HCT116 (cell line): Measurements from ENCODE around the gene CACNG8. TPM values are rescaled to one million over a fixed set of nuclear protein-coding genes. Genes with fewer than 3 reads are reported as not detected.

Experiments used
- ATAC-seq: fragments of 200-7000 bp; cut with Tn5 transposase; 2 replicates; pipeline ENCODE4 v1.9.1; 2020; ENCODE audit warnings: mild to moderate bottlenecking, moderate library complexity
- BruUV-seq: library from RNA; stranded (reverse); fragments of 400-500 nt; replicated peaks from 2 replicates; lab custom pipeline; 2021; lab: Mats Ljungman, UMichigan
- CTCF ChIA-PET: fragments of 300-600 bp; sonication (Branson Sonifier 250); formaldehyde crosslinking; loops from one replicate; lab custom pipeline; 2021; ENCODE audit warnings: antibody characterized with exemption; lab: Charles Lee
- POLR2A ChIA-PET: fragments of 300-600, 350-600 bp; sonication (Branson Sonifier 250); formaldehyde crosslinking; loops from one replicate; lab custom pipeline; 2021; ENCODE audit warnings: antibody characterized with exemption; lab: Charles Lee
- RAD21 ChIA-PET, 2 experiments: fragments of 300-600 bp; sonication (Branson Sonifier 250); formaldehyde crosslinking; loops; one replicate each; lab custom pipeline; 2023; ENCODE audit warnings: low total read pairs in 2 of 2; ENCODE audit not compliant: uncharacterized antibody in 2 of 2, unreplicated experiment in 2 of 2, low non-redundant PET in 1 of 2; lab: Charles Lee
- DNase-seq: peaks from one replicate; pipeline ENCODE4 v3.0.0-alpha.2; 2010; ENCODE audit warnings: low read depth, low spot score
- H2AFZ ChIP-seq: fragments of 200-600 bp; shearing (Covaris generic), sonication (generic); 2 replicates; pipeline ENCODE4 v1.6.1; 2017; ENCODE audit warnings: low read depth, mixed run types, mixed read lengths, antibody characterized with exemption, low read length; ENCODE audit not compliant: poor library complexity, severe bottlenecking
- H3K27ac ChIP-seq: 2 replicates; pipeline ENCODE4 v1.5.1; 2012; ENCODE audit warnings: low read depth, low read length
- H3K27me3 ChIP-seq: fragments of 200-600 bp; sonication (generic); 2 replicates; pipeline ENCODE4 v1.6.1; 2016; ENCODE audit warnings: mixed run types, low read length, mixed read lengths; ENCODE audit not compliant: insufficient read depth
- H3K36me3 ChIP-seq, 2 experiments: fragments of 200-500 bp in 1 of 2; fragments of 200-600 bp in 1 of 2; sonication (Bioruptor generic) in 1 of 2; sonication (generic) in 1 of 2; 2 replicates each; pipeline versions ENCODE4 v1.5.1 to v1.6.1; 2014 to 2016; ENCODE audit warnings: low read length in 2 of 2, inconsistent platforms in 1 of 2, mixed read lengths in 1 of 2, mixed run types in 1 of 2; ENCODE audit not compliant: insufficient read depth in 2 of 2, control insufficient read depth in 1 of 2
- H3K4me1 ChIP-seq, 2 experiments: fragments of 200-600 bp in 1 of 2; sonication (generic) in 1 of 2; 2 replicates each; pipeline versions ENCODE4 v1.5.1 to v1.6.1; 2012 to 2017; ENCODE audit warnings: low read length in 2 of 2, inconsistent platforms in 1 of 2, mild to moderate bottlenecking in 1 of 2, mixed read lengths in 1 of 2, mixed run types in 1 of 2, moderate library complexity in 1 of 2; ENCODE audit not compliant: insufficient read depth in 2 of 2, control insufficient read depth in 1 of 2
- H3K4me2 ChIP-seq: fragments of 200-600 bp; sonication (generic); 2 replicates; pipeline ENCODE4 v1.6.1; 2017; ENCODE audit warnings: mixed run types, low read length, mixed read lengths
- H3K4me3 ChIP-seq, 2 experiments: fragments of 200-600 bp in 1 of 2; sonication (generic) in 1 of 2; replicated peaks in 1 of 2; 2 replicates each; pipeline ENCODE4 v1.5.1; 2011 to 2016; ENCODE audit warnings: low read length in 2 of 2, control low read depth in 1 of 2, low read depth in 1 of 2, mild to moderate bottlenecking in 1 of 2, mixed read lengths in 1 of 2, mixed run types in 1 of 2
- H3K79me2 ChIP-seq: fragments of 200-600 bp; sonication (generic); 2 replicates; pipeline ENCODE4 v1.6.1; 2017; ENCODE audit warnings: mild to moderate bottlenecking, mixed run types, low read length, moderate library complexity, mixed read lengths; ENCODE audit not compliant: insufficient read depth
- H3K9ac ChIP-seq: fragments of 200-600 bp; sonication (generic); 2 replicates; pipeline ENCODE4 v1.6.1; 2016; ENCODE audit warnings: low read length, mixed read lengths
- H3K9me2 ChIP-seq: fragments of 200-600 bp; sonication (generic), shearing (Covaris generic); 2 replicates; pipeline ENCODE4 v1.6.1; 2017; ENCODE audit warnings: mixed run types, mild to moderate bottlenecking, moderate library complexity; ENCODE audit not compliant: insufficient read depth
- H3K9me3 ChIP-seq, 2 experiments: fragments of 200-500 bp in 1 of 2; fragments of 200-600 bp in 1 of 2; sonication (Bioruptor generic) in 1 of 2; sonication (generic) in 1 of 2; 2 replicates each; pipeline ENCODE4 v1.6.1; 2014 to 2017; ENCODE audit warnings: low read length in 2 of 2, mixed read lengths in 2 of 2, inconsistent platforms in 1 of 2, low read depth in 1 of 2, mild to moderate bottlenecking in 1 of 2, mixed run types in 1 of 2, moderate library complexity in 1 of 2; ENCODE audit not compliant: control insufficient read depth in 1 of 2, insufficient read depth in 1 of 2
- H4K20me1 ChIP-seq: fragments of 200-600 bp; sonication (generic), shearing (Covaris generic); 2 replicates; pipeline ENCODE4 v1.6.1; 2017; ENCODE audit warnings: mixed run types, mild to moderate bottlenecking, moderate library complexity; ENCODE audit not compliant: insufficient read depth
- CBX3 ChIP-seq: IDR thresholded peaks from 2 replicates; pipeline ENCODE4 v1.6.1; 2012; ENCODE audit warnings: low read depth
- CEBPB ChIP-seq: IDR thresholded peaks from 2 replicates; pipeline ENCODE4 v1.6.1; 2012; ENCODE audit warnings: low read depth
- ELF1 ChIP-seq: IDR thresholded peaks from 2 replicates; pipeline ENCODE4 v1.6.1; 2012; ENCODE audit warnings: low read depth, borderline replicate concordance
- EZH2 ChIP-seq: fragments of 200-600 bp; sonication (generic); IDR thresholded peaks from 2 replicates; pipeline ENCODE4 v1.6.1; 2017; ENCODE audit warnings: antibody characterized with exemption, mixed run types
- EZH2phosphoT487 ChIP-seq: fragments of 200-600 bp; IDR thresholded peaks from 2 replicates; pipeline ENCODE4 v1.6.1; 2018; ENCODE audit warnings: antibody characterized with exemption, borderline replicate concordance
- FOSL1 ChIP-seq: IDR thresholded peaks from 2 replicates; pipeline ENCODE4 v1.6.1; 2012; ENCODE audit warnings: low read depth
- JUND ChIP-seq: IDR thresholded peaks from 2 replicates; pipeline ENCODE4 v1.6.1; 2012
- POLR2AphosphoS5 ChIP-seq: IDR thresholded peaks from 2 replicates; pipeline ENCODE4 v1.6.1; 2011; ENCODE audit warnings: mild to moderate bottlenecking, low read depth, low read length, moderate library complexity
- RAD21 ChIP-seq: IDR thresholded peaks from 2 replicates; pipeline ENCODE4 v1.6.1; 2012; ENCODE audit warnings: low read depth, mild to moderate bottlenecking
- SIN3A ChIP-seq: IDR thresholded peaks from 2 replicates; pipeline ENCODE4 v1.6.1; 2012; ENCODE audit warnings: low read depth
- SRF ChIP-seq: IDR thresholded peaks from 2 replicates; pipeline ENCODE4 v1.6.1; 2012; ENCODE audit warnings: low read depth
- YY1 ChIP-seq: IDR thresholded peaks from 2 replicates; pipeline ENCODE4 v1.6.1; 2011; ENCODE audit warnings: low read length, low read depth, moderate library complexity, mild to moderate bottlenecking; ENCODE audit not compliant: insufficient replicate concordance; ENCODE audit errors: extremely low read depth
- ZNF274 ChIP-seq: fragments of 200-500 bp; sonication (Bioruptor generic); IDR thresholded peaks from 2 replicates; pipeline ENCODE4 v1.6.1; 2014; ENCODE audit warnings: mild to moderate bottlenecking, low read depth, low read length, inconsistent platforms
- intact Hi-C: fragments of 100-400 bp; cut with micrococcal nuclease; formaldehyde crosslinking; loops from 2 replicates; pipeline ENCODE4 v1.10.0; 2022
- total RNA-seq: library from RNA; stranded (reverse); gene quantifications from one replicate; pipeline ENCODE4 v1.2.1, GENCODE V29; 2021; ENCODE audit not compliant: unreplicated experiment
- TF ChIP-seq, protein P1 (sequence below): IDR thresholded peaks from 2 replicates; pipeline ENCODE4 v1.6.1; 2012; ENCODE audit warnings: low read depth
- TF ChIP-seq, protein P2 (sequence below): IDR thresholded peaks from 2 replicates; pipeline ENCODE4 v1.6.1; 2012
- TF ChIP-seq, protein P3 (sequence below): IDR thresholded peaks from 2 replicates; pipeline ENCODE4 v1.6.1; 2012
- TF ChIP-seq, protein P4 (sequence below): IDR thresholded peaks from 2 replicates; pipeline ENCODE4 v1.6.1; 2011; ENCODE audit warnings: mild to moderate bottlenecking, low read length, moderate library complexity; ENCODE audit not compliant: insufficient replicate concordance; ENCODE audit errors: extremely low read depth

Gene CACNG8
- total RNA-seq, 1 experiment from 2014 or later = 0.93 TPM

DNA sequence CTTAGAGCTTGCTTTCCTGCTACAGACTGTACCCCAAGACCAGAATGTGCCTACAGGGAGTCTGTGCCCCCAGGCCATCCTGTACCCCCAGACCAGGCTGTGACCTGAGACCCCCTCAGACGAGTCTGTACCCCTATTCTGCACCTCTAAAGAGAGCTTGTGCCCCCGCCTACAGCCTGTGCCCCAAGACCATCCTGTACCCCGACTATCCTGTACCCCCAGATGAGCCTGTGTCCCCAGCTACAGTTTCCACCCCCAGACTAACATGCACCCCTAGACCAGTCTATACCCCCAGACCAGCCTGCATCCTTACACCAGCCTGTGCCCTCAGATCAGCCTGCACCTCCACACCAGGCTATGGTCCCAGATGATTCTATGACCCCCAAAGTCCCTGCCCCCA, 30.7 kb downstream of the CACNG8 start:
- no peaks in the 10 kb centered on the region for H3K79me2 ChIP-seq
- ATAC-seq = no peak
- H3K9ac ChIP-seq = no peak overlapping the region
- ChIA-PET POLR2A (interaction anchor here (1.8 kb wide), 1 partner anchor 13 kb away, joined by 4 read pairs; no protein-coding TSS in a partner anchor), RAD21 (no interaction called here), CTCF (no interaction called here)
- H3K9me2 ChIP-seq = no peaks in the 10 kb centered on the region
- BruUV-seq = no TSS peak
- peaks cover 0 to 14% of the 10 kb centered on the region in 2 experiments; a peak in 1 of 4 replicates for H3K4me1 ChIP-seq
- H3K4me3 ChIP-seq = no peak overlapping the region
- H3K36me3 ChIP-seq = no peaks in the 10 kb centered on the region
- H2AFZ ChIP-seq = no peak overlapping the region
- H3K27ac ChIP-seq = no peak overlapping the region
- H3K4me2 ChIP-seq = no peak overlapping the region
- no peaks in the 10 kb centered on the region for H4K20me1 ChIP-seq
- intact Hi-C loops = no loop called here
- TF ChIP-seq YY1 (no peak), FOSL1 (no peak), SIN3A (no peak), CBX3 (no peak), EZH2phosphoT487 (no peak), POLR2AphosphoS5 (no peak), SRF (no peak), EZH2 (no peak), ZNF274 (no peak), RAD21 (no peak), CEBPB (no peak), JUND (no peak), ELF1 (no peak)
- TF ChIP-seq, protein P1, sequence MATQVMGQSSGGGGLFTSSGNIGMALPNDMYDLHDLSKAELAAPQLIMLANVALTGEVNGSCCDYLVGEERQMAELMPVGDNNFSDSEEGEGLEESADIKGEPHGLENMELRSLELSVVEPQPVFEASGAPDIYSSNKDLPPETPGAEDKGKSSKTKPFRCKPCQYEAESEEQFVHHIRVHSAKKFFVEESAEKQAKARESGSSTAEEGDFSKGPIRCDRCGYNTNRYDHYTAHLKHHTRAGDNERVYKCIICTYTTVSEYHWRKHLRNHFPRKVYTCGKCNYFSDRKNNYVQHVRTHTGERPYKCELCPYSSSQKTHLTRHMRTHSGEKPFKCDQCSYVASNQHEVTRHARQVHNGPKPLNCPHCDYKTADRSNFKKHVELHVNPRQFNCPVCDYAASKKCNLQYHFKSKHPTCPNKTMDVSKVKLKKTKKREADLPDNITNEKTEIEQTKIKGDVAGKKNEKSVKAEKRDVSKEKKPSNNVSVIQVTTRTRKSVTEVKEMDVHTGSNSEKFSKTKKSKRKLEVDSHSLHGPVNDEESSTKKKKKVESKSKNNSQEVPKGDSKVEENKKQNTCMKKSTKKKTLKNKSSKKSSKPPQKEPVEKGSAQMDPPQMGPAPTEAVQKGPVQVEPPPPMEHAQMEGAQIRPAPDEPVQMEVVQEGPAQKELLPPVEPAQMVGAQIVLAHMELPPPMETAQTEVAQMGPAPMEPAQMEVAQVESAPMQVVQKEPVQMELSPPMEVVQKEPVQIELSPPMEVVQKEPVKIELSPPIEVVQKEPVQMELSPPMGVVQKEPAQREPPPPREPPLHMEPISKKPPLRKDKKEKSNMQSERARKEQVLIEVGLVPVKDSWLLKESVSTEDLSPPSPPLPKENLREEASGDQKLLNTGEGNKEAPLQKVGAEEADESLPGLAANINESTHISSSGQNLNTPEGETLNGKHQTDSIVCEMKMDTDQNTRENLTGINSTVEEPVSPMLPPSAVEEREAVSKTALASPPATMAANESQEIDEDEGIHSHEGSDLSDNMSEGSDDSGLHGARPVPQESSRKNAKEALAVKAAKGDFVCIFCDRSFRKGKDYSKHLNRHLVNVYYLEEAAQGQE = no peak
- TF ChIP-seq, protein P2, sequence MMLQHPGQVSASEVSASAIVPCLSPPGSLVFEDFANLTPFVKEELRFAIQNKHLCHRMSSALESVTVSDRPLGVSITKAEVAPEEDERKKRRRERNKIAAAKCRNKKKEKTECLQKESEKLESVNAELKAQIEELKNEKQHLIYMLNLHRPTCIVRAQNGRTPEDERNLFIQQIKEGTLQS = no peak
- TF ChIP-seq, protein P3, sequence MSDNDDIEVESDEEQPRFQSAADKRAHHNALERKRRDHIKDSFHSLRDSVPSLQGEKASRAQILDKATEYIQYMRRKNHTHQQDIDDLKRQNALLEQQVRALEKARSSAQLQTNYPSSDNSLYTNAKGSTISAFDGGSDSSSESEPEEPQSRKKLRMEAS = no peak
- TF ChIP-seq, protein P4, sequence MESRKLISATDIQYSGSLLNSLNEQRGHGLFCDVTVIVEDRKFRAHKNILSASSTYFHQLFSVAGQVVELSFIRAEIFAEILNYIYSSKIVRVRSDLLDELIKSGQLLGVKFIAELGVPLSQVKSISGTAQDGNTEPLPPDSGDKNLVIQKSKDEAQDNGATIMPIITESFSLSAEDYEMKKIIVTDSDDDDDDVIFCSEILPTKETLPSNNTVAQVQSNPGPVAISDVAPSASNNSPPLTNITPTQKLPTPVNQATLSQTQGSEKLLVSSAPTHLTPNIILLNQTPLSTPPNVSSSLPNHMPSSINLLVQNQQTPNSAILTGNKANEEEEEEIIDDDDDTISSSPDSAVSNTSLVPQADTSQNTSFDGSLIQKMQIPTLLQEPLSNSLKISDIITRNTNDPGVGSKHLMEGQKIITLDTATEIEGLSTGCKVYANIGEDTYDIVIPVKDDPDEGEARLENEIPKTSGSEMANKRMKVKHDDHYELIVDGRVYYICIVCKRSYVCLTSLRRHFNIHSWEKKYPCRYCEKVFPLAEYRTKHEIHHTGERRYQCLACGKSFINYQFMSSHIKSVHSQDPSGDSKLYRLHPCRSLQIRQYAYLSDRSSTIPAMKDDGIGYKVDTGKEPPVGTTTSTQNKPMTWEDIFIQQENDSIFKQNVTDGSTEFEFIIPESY = no peak
- H3K27me3 ChIP-seq = no peaks in the 10 kb centered on the region
- H3K9me3 ChIP-seq = no peaks in the 10 kb centered on the region
- DNase-seq = no peak
